HG02678 (cell line): ENCODE data around the gene ACKR3.

Experiments
- ATAC-seq: cut with Tn5 transposase; IDR thresholded peaks from one replicate; pipeline ENCODE4 v1.9.1; 2021; ENCODE audit warnings: mild to moderate bottlenecking, moderate library complexity; ENCODE audit not compliant: unreplicated experiment

ACKR3 gene

DNA sequence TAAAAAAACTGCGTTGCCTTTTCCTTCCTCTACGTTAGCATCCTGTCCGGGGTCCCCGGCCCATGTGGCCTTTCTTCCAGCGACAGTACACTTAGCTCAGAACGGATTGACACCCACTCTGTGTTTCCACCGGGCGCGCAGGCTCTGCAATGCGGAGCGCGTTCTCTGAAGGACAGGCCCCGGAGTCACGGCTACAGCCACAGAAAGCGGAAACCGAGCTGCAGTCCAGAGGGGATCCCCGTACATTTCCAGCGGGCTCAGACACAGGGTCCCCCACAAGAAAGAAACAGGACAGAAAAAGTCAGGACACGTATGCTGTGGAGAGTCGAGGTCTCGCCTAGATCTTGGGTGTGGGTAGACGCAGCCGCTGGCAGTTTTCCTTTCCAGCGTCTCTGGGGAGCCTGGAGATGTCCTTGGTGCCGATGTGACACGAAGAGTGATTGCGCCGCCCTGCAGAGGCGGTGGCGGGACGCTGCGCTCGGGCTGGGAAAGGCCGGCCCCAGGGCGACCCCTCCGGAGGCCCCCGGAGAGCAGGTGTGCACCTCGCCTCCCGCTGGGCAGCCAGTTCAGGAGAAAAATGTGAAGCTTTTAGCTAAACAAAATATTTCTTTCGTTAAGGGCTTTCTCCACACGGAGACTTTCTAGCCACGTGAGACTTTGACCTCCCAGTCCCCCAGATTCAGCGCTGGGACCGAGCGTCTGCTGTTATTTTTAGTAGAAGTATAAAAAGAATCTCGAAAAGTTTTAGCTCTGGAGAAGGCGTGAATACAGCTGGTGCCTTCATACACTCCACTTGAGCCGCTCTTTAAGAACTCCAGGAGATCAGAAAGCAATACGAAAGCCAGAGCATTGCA lies 1.3 kb upstream of the ACKR3 start:
- ATAC-seq, result peak; percentile 36

- ATAC-seq, result no peak
Observed at GRCh38 chr2:236568922-236569572, 578 bp upstream of the ACKR3 start.

- no peak for ATAC-seq
Observed at GRCh38 chr2:236570081-236570868, 650 bp downstream of the ACKR3 start.

DNA sequence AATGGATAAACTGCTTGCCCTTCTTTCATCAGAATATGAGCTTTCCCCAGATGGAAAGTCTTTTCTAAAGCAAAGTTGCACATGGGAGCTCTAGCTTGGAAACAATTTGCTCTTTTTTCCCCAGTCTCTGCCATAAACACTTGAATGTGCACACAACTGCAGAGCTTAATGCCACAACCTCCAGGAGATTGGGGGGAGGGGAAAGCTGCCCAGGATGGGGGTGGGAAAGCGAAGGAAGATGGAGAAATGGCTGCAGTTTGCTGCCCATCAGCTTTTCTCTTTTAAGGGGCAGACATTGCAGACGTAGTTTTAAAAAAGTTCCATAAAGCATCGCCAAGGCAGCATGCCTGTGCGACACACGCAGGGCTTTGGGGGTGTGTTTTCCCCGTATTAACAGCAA lies 1.5 kb downstream of the ACKR3 start:
- no peak for ATAC-seq

- ATAC-seq, result no peak
Observed at GRCh38 chr2:236572482-236572881, 2.9 kb downstream of the ACKR3 start.

- no peak for ATAC-seq
Observed at GRCh38 chr2:236573066-236573929, 3.7 kb downstream of the ACKR3 start.

- ATAC-seq, result no peak
Observed at GRCh38 chr2:236574000-236574399, 4.4 kb downstream of the ACKR3 start.

DNA sequence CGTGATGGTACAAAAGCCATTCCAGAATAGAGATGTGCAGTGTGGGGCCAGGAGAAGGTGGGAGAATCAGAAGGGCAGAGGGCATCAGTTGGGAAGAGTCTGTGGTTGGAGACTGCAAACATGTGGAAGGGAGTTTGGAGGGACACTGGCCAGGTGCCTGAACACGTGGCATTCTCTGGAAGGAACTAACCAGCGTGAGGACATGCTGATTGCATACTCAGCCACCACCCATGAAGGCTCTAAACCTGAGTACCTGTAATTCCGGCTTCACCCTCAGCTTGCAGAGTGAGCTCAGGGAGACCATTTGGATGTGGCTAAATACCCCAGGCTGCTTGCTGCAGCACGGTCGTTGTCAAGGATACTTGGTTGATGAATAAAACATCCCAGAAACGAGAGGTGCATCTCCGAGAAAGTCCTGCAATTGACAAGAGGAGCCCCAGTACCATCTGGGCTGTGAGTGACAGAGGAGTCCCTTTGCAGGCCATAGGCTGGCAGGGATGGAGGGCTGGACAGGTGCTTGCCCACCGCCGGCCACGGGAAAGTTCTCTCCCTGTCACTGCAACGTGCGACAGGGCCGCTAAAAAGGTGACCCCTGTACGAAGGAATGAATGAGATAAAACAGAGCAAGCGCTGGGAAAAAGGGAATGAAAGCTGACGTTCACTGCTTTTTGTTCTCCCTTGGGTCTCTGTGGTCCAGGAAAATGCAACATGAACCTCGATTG lies 5.0 kb downstream of the ACKR3 start:
- no peak for ATAC-seq

DNA sequence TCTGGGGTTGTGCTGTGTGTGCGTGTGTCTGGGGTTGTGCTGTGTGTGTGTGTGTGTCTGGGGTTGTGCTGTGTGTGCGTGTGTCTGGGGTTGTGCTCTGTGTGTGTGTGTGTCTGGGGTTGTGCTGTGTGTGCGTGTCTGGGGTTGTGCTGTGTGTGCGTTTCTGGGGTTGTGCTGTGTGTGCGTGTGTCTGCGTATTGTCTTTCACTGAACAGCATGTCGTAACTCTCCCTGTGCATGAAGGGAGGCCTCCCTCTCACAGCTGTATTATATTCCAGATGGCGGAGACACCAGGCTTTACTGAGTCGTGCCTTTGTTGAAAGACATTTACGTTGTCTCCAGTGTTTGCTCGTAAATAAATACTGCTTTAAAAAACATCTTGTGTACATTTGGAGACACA lies 5.9 kb downstream of the ACKR3 start:
- ATAC-seq, result no peak

- ATAC-seq, result no peak
Observed at GRCh38 chr2:236576087-236576486, 6.5 kb downstream of the ACKR3 start.

GRCh38 chr2:236576953-236577352 lies 7.3 kb downstream of the ACKR3 start:
- no peak for ATAC-seq

GRCh38 chr2:236577481-236578410 lies 8.1 kb downstream of the ACKR3 start:
- no peak for ATAC-seq

GRCh38 chr2:236578411-236578846 lies 8.8 kb downstream of the ACKR3 start:
- no peak for ATAC-seq

DNA sequence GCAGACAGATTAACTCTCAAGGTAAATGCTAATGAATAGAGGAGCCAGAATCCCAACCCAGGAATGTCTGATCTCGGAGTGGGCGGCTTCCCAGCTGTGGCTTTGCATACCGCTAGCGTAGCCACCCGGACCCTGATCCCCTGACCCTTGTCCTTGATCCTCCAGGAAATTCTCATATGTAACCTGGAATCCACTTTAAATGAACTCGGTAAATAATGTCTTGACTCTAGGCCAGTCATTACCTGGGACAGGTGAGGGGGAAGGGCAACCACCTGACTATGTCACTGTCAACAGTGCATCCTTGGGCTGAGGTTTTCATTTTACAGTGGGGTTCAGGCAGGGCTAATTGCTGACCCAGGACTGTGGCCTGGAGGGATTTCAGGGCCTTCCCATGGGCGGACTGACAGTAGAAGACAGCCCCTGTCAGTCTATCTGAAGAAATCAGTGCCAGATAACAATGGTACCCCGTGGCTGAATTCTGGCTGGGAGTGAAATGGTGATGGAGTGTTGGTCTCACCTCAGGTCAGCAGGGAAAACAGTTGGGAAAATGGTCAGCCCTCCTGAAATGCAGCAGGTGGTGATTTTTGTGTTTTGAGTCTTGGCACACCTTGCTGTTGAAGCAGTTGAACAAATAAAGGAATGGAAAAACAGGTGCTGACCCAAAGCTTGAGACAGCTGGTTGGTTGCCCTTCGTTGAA lies 9.6 kb downstream of the ACKR3 start:
- no peak for ATAC-seq

- ATAC-seq, result no peak
Observed at GRCh38 chr2:236579746-236580315, 10.2 kb downstream of the ACKR3 start.

DNA sequence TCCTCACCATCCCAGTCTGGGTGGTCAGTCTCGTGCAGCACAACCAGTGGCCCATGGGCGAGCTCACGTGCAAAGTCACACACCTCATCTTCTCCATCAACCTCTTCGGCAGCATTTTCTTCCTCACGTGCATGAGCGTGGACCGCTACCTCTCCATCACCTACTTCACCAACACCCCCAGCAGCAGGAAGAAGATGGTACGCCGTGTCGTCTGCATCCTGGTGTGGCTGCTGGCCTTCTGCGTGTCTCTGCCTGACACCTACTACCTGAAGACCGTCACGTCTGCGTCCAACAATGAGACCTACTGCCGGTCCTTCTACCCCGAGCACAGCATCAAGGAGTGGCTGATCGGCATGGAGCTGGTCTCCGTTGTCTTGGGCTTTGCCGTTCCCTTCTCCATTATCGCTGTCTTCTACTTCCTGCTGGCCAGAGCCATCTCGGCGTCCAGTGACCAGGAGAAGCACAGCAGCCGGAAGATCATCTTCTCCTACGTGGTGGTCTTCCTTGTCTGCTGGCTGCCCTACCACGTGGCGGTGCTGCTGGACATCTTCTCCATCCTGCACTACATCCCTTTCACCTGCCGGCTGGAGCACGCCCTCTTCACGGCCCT lies 11.2 kb downstream of the ACKR3 start:
- no peak for ATAC-seq

- no peak for ATAC-seq
Observed at GRCh38 chr2:236581546-236581945, 11.9 kb downstream of the ACKR3 start.

DNA sequence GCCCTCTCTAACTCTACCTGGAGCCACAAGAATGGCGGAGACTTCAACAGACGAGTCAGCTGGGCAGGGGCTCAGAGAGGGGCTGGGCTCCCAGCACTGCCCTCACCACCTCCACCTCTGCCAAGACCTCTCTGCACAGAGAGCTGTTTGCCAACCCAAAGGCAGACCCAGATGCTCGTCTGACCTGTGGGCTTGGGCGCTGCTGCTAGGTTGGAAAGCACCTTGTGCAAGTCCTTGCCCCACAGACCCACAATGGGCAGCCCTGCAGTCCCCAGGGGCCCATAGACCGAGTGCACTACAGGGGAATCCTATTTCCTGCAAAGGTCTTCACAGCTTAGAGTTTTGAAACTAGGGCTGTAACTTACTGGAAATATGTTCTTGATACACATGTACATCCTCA lies 13.3 kb downstream of the ACKR3 start:
- no peak for ATAC-seq
